Adrenal gland (tissue), 19 donors: ENCODE data around the gene RP2. TPM values are rescaled to one million over a fixed set of nuclear protein-coding genes. Genes with fewer than 3 reads are reported as not detected.
A peak's percentile ranks its signal among the peaks of the same experiment; 100 is the strongest.

Source experiments
- DNase-seq, 7 donors: peaks; one replicate each; pipeline ENCODE4 v3.0.0-alpha.2; 2019 to 2020
- H3K27ac ChIP-seq, 5 donors: fragments of 200-600 bp; sonication (generic) in 4 of 5; 1 replicate in 3 of 5; 2 replicates in 2 of 5; pipeline versions ENCODE4 v1.5.1 to v1.8.0; 2016 to 2020; ENCODE audit warnings: mild to moderate bottlenecking in 1 of 5
- H3K27me3 ChIP-seq: fragments of 200-600 bp; 2 replicates; pipeline ENCODE4 v1.8.0; 2021
- H3K36me3 ChIP-seq, 2 donors: fragments of 200-600 bp; replicated peaks in 1 of 2; 1 replicate in 1 of 2; 2 replicates in 1 of 2; pipeline versions ENCODE4 v1.5.1 to v1.8.0; 2018 to 2022
- H3K4me1 ChIP-seq, 2 donors: fragments of 200-600 bp; replicated peaks in 1 of 2; 1 replicate in 1 of 2; 2 replicates in 1 of 2; pipeline versions ENCODE4 v1.5.1 to v1.8.0; 2018 to 2021
- H3K4me3 ChIP-seq, 4 donors: fragments of 200-600 bp; sonication (generic) in 3 of 4; one replicate each; pipeline ENCODE4 v1.5.1; 2016 to 2018
- H3K9me3 ChIP-seq, 3 donors: fragments of 200-600 bp; sonication (generic) in 1 of 3; replicated peaks in 1 of 3; 1 replicate in 2 of 3; 2 replicates in 1 of 3; pipeline versions ENCODE4 v1.5.1 to v1.8.0; 2016 to 2021
- POLR2A ChIP-seq, 2 donors: fragments of 450-650 bp; IDR thresholded peaks; one replicate each; pipeline ENCODE4 v1.6.1; 2017; ENCODE audit warnings: antibody characterized with exemption in 2 of 2, mild to moderate bottlenecking in 2 of 2, moderate library complexity in 1 of 2
- WGBS, 4 donors: extraction: QIAGEN DNeasy Blood & Tissue Kit in 2 of 4; methylation state at CpG; one replicate each; pipeline versions ENCODE4 v1.1.5 to v1.1.7; 2013 to 2017; 5-methylcytosine and 5-hydroxymethylcytosine counted together
- intact Hi-C, 2 donors: fragments of 100-400 bp; cut with DNase I; formaldehyde crosslinking; loops; one replicate each; pipeline versions ENCODE4 v1.14.1 to v1.15.0; 2022 to 2023
- long read RNA-seq, 10 donors: library from polyadenylated mRNA in 3 of 10; unstranded in 2 of 10; stranded (forward) in 1 of 10; transcript quantifications; one replicate each; pipeline ENCODE4 v2.0.0 and lab custom pipeline, GENCODE V29; 2021 to 2026
- polyA plus RNA-seq, 3 donors: library from polyadenylated mRNA; stranded (reverse); fragments of 200-250 nt in 2 of 3; fragments of 350-450 nt in 1 of 3; fragmentation: Illumina TruSeq in 1 of 3; extraction: RNeasy Lipid Tissue Mini Kit (QIAGEN cat#74804) in 1 of 3; gene quantifications; one replicate each; pipeline ENCODE4 v1.2.3, GENCODE V29; 2013 to 2014
- total RNA-seq, 9 donors: library from RNA; depleted of rRNA in 4 of 9; stranded (reverse); fragments of >200 nt in 4 of 9; fragments of 120-200 nt in 1 of 9; fragmentation: NEBNext Ultra II Directional in 1 of 9; extraction: Animal tissue kit (Norgen Biotek cat#: 25700) in 1 of 9; gene quantifications; one replicate each; pipeline versions ENCODE4 v1.1.0 to v1.2.4, GENCODE V29; 2013 to 2023
- TF ChIP-seq, protein P1 (sequence below), 6 experiments: fragments of 450-650 bp in 4 of 6; fragments of 200-600 bp in 2 of 6; sonication (generic) in 1 of 6; IDR thresholded peaks; 1 replicate in 5 of 6; 2 replicates in 1 of 6; pipeline versions ENCODE4 v1.5.1 to v1.8.0; 2016 to 2021; ENCODE audit warnings: antibody characterized with exemption in 6 of 6, mild to moderate bottlenecking in 2 of 6, moderate library complexity in 1 of 6
- donor health status: healthy with polysubstance abuse.
- donor health status: Bipolar disorder and iron deficiency.
- donor health status: DM: yes; HTN: yes; CAD: no.
- donor health status: DM: no; HTN: no; CAD: no.
- donor health status: DM: no; HTN: no; CAD: no.
- donor health status: DM: yes; HTN: yes; CAD: no.

RP2 gene
- total RNA-seq (10 to 100 TPM in 7 of 9 donors, 1 to 10 TPM in 2; 5.9 to 20.2 (median 11.9) TPM), polyA plus RNA-seq (10 to 100 TPM in 1 of 3 donors, 1 to 10 TPM in 2; 3.0 to 12.8 (median 4.4) TPM)
- long read RNA-seq, donor 1, transcript RP2-201 (5 exons, 3,803 nt): major isoform, 5 of 18 reads
- long read RNA-seq, donor 1, partial matches to known transcripts: 13 of 18 reads
- long read RNA-seq, donor 1, other reads (novel, unspliced or antisense): 0 of 18 reads
- long read RNA-seq, donor 2, transcript RP2-201 (5 exons, 3,803 nt): major isoform, 5 of 5 reads
- long read RNA-seq, donor 2, partial matches to known transcripts: 0 of 5 reads
- long read RNA-seq, donor 2, other reads (novel, unspliced or antisense): 0 of 5 reads
- long read RNA-seq, donor 3, partial matches to known transcripts: 6 of 10 reads
- long read RNA-seq, donor 3, other reads (novel, unspliced or antisense): 0 of 10 reads
- long read RNA-seq, donor 4, partial matches to known transcripts: 1 of 5 reads
- long read RNA-seq, donor 4, other reads (novel, unspliced or antisense): 1 of 5 reads
- long read RNA-seq, donor 5, transcript RP2-201 (5 exons, 3,803 nt): major isoform, 37 of 37 reads
- long read RNA-seq, donor 5, partial matches to known transcripts: 0 of 37 reads
- long read RNA-seq, donor 5, other reads (novel, unspliced or antisense): 0 of 37 reads
- long read RNA-seq, donor 6, partial matches to known transcripts: 1 of 3 reads
- long read RNA-seq, donor 6, other reads (novel, unspliced or antisense): 1 of 3 reads
- long read RNA-seq, donor 7, partial matches to known transcripts: 0 of 2 reads
- long read RNA-seq, donor 7, other reads (novel, unspliced or antisense): 0 of 2 reads
- long read RNA-seq, donor 8, partial matches to known transcripts: 0 of 4 reads
- long read RNA-seq, donor 8, other reads (novel, unspliced or antisense): 0 of 4 reads
- long read RNA-seq, donor 9, transcript RP2-201 (5 exons, 3,803 nt): major isoform, 7 of 22 reads
- long read RNA-seq, donor 9, partial matches to known transcripts: 15 of 22 reads
- long read RNA-seq, donor 9, other reads (novel, unspliced or antisense): 0 of 22 reads
- long read RNA-seq, donor 10, partial matches to known transcripts: 0 of 3 reads
- long read RNA-seq, donor 10, other reads (novel, unspliced or antisense): 0 of 3 reads

GRCh38 chrX:46836701-46837557, at the start of gene RP2:
Gene RP2, plus strand, starts transcription at chrX:46837043. Its CDS starts 58 bp downstream, at chrX:46837101.
- Histone ChIP-seq H3K9me3 (no peaks in the 10 kb centered on the region), H3K4me1 (peaks cover 0 to 10% of the 10 kb centered on the region in 2 donors), H3K36me3 (no peaks in the 10 kb centered on the region), H3K27ac (peak within 1 kb of the TSS; percentile 69 to 95 (median 81)), H3K4me3 (peak within 1 kb of the TSS in 3 of 4 donors; percentile 40 to 80 (median 62)), H3K27me3 (no peaks in the 10 kb centered on the region)
- intact Hi-C loops: no loop called here
- WGBS, 4 donors: 1 to 36% (median 34%) methylated on average over 49 to 71 of the region's 71 CpGs; no CpG with 5 or more reads in 1 of the 4 donors
- TF ChIP-seq, protein P1, sequence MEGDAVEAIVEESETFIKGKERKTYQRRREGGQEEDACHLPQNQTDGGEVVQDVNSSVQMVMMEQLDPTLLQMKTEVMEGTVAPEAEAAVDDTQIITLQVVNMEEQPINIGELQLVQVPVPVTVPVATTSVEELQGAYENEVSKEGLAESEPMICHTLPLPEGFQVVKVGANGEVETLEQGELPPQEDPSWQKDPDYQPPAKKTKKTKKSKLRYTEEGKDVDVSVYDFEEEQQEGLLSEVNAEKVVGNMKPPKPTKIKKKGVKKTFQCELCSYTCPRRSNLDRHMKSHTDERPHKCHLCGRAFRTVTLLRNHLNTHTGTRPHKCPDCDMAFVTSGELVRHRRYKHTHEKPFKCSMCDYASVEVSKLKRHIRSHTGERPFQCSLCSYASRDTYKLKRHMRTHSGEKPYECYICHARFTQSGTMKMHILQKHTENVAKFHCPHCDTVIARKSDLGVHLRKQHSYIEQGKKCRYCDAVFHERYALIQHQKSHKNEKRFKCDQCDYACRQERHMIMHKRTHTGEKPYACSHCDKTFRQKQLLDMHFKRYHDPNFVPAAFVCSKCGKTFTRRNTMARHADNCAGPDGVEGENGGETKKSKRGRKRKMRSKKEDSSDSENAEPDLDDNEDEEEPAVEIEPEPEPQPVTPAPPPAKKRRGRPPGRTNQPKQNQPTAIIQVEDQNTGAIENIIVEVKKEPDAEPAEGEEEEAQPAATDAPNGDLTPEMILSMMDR (IDR thresholded peaks at IDR 0.05): peak in 3 of 6 experiments; percentile 9 to 47 (median 38)
- TF ChIP-seq POLR2A (IDR thresholded peaks at IDR 0.05): peak; percentile 52 to 87
- DNase-seq: peak; percentile 87 to 97 (median 94)

DNA sequence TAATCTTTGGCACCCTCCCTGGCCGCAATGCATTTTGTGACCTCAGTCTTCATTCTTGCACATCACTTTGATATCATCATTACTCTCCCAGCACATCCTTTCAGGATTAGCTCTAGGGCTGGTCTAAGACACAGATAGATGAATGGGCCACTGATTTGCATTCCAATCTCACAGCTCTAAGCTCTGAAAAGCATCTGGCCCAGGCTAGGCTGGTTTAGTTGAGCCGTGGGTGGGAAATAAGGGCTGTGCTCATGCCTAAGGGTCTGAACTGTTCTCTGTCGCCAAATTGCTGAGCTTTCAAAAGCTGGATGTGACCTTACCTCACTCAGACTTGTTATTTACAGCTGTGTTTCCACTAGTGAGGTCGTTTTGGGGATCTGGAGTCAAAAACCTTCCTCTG, 47.9 kb upstream of the RP2 start:
- intact Hi-C loops: no loop called here
- WGBS, 4 donors: 47 to 61% (median 56%) methylated on average over 3 to 4 of the region's 4 CpGs
- no peak for TF ChIP-seq POLR2A (IDR thresholded peaks at IDR 0.05)
- no peaks in the 10 kb centered on the region for H3K4me1 ChIP-seq
- no peak for DNase-seq
- H3K36me3 ChIP-seq: no peaks in the 10 kb centered on the region
- no peaks in the 10 kb centered on the region for H3K27me3 ChIP-seq
- H3K4me3 ChIP-seq: no peak overlapping the region
- no peak overlapping the region for H3K27ac ChIP-seq
- H3K9me3 ChIP-seq: no peaks in the 10 kb centered on the region

- Histone ChIP-seq H3K27ac (peak overlapping the region in 2 of 5 donors; percentile 38 to 79), H3K27me3 (no peaks in the 10 kb centered on the region), H3K36me3 (no peaks in the 10 kb centered on the region), H3K9me3 (no peaks in the 10 kb centered on the region), H3K4me3 (peak overlapping the region in 1 of 4 donors; percentile 23), H3K4me1 (no peaks in the 10 kb centered on the region)
- no peak for TF ChIP-seq POLR2A (IDR thresholded peaks at IDR 0.05)
- TF ChIP-seq, protein P1 (IDR thresholded peaks at IDR 0.05): no peak
- WGBS, 4 donors: 20 to 43% (median 36%) methylated on average over 4 to 7 of the region's 7 CpGs
- DNase-seq: peak in 3 of 7 donors; percentile 19 to 28 (median 24)
- intact Hi-C loops: no loop called here
These were observed 44.7 kb upstream of the RP2 start for GRCh38 chrX:46791927-46792809.
